Cortex of kidney (tissue), 1 donor: ENCODE data around the gene CARMIL3.
"Not testable (repeated sequence)": the region's sequence is repeated elsewhere in the genome, so short reads cannot be mapped to it uniquely, and the experiment has no call there.

Experiments
- DNase-seq: peaks from one replicate; lab custom pipeline; 2025; lab: John Stamatoyannopoulos, UW

CARMIL3 gene

DNA sequence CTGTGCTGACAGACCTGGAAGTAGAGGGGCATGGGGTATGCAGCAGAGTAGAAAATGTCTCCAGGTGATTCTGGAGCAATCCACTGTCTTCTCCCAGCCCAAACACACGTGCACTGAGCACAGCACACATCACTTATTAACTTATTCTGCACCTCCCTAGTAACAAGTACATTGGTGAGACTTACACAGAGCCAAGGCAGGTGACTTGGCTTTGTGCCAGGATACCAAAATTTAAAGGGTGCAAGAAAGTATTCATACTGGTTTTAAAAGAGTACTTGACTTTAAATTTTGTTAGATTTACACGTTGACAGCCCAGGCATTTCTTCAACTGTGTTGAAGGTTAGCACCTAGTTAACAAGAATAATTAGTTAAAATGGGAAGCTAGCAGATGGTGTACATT is 11.1 kb upstream of the CARMIL3 start:
- DNase-seq, result no peak

DNA sequence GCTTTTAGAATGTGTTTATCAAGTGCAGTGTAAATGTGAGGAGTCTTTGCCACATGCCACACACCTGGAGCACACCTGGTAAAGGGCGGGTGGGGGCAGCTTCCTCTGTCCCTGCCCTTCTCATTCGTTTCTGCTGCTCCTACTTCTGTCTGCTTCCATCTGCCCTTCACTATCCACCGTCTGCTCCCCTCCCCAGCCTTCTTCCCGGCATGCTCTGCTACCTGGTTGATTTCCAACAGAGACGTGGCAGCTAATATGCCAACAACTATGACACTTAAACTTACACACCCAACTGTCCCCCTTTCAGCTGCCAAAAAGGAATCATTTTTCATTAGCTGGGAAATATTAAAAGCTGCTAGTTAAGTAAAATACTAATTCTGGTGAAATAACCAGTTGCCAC is 9.1 kb upstream of the CARMIL3 start:
- no peak for DNase-seq

GRCh38 chr14:24049002-24049401 is 2.8 kb upstream of the CARMIL3 start:
- DNase-seq, result not testable (repeated sequence)

DNA sequence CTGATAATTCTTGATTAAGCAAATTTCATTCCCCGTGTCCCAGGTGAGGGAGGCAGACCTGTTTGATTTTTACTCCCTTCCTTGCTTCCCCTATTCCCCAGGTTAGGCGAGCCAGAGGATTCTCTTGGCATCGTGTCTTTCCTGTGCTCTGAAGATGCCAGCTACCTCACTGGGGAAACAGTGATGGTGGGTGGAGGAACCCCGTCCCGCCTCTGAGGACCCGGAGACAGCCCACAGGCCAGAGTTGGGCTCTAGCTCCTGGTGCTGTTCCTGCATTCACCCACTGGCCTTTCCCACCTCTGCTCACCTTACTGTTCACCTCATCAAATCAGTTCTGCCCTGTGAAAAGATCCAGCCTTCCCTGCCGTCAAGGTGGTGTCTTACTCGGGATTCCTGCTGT is 1.1 kb upstream of the CARMIL3 start:
- not testable (repeated sequence) for DNase-seq

- DNase-seq, result no peak
Measured at GRCh38 chr14:24051176-24051788, 527 bp upstream of the CARMIL3 start.

GRCh38 chr14:24052656-24053547 is 1.1 kb downstream of the CARMIL3 start:
- DNase-seq, result no peak

- DNase-seq, result no peak
Measured at GRCh38 chr14:24053548-24054323, 1.9 kb downstream of the CARMIL3 start.

GRCh38 chr14:24054324-24054641 is 2.5 kb downstream of the CARMIL3 start:
- DNase-seq, result no peak

DNA sequence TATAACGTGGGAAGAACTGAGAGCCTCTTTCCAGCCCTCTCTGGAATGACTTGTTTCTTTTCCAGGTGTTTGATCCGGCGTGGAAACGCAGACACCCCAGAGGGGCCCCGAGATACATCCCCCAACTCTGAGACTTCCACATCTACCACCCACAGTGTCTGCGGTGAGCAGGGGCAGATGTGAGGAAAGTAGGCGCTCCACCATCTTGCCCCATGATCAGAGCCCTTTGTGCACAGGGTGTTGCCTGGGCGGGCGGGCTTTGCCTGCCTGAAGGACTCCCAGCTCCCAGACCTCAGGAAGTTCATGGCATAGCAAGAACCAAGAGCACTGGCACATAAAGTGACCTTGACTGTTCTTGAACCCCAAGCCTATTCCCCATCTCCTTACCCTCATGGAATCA is 2.8 kb downstream of the CARMIL3 start:
- DNase-seq, result no peak

DNA sequence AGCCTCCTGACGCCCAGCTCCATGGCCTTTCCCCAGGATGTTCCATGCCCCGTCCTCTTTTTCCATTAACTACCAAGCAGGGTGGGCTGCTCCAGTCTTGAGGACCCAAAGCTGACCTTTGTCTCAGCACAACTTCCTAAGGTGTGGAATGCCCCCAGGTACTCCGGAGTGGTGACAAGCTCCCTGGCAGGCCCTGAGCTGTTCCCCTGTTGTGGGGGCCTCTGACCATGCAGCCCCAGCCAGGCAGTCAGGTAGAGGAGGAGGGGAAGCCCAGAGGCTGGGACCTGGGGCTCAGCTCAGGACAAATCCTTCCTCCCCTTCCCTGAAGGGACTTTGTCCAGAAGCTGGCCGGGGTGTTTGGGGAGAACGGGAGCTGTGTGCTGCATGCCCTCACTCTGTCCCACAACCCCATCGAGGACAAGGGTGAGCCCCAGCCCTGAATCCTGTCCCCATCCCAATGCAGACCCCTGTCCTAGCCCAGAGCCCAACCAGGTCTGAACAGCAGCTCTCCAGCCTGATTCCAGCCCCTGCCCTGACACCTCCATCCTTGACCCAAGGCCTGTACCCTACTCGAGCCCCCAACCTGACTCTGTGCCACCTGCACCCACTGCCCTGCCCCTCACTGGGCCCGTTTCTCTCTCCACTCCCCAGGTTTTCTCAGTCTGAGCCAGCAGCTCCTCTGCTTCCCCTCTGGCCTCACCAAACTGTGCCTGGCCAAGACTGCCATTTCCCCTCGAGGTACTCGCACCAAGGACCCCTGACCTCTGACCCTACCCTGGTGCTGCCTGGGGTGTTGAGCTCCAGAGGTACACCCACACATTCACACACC is 4.4 kb downstream of the CARMIL3 start:
- DNase-seq, result no peak

DNA sequence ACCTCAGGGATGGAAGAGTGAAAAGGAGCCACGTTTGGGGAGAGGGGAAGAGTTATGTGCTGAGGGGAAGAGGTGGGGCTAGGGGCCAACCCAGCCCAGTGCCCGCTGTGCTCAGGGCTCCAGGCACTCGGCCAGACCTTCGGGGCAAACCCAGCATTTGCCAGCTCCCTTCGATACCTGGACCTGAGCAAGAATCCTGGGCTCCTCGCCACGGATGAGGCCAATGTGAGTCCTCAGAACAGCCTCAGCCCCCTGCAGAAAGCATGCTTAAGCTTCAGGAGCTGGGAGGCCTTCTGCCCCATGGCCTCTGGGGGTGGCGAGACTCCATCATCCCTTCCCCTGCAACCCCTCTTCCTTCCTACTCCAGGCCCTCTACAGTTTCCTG is 5.0 kb downstream of the CARMIL3 start:
- DNase-seq, result no peak

DNA sequence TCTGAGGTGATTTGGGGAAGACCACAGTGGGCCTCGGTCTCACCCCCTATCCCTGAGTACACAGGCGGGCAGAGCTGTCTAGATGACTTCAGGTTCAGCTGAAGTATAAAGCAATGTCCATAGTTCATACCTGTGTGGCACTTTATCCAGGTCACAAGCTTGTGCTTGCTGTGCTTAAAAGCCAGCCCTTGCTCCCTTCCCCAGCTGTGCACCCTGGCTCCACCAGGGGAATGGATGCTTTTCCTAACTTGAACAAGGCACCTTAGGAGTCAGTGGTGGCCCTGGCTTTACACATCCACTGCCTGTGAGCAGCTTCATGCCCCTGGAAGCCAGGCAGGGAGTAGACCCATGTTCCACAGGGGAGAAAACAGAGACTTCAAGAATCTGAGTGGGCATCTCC is 5.5 kb downstream of the CARMIL3 start:
- DNase-seq, result no peak

DNA sequence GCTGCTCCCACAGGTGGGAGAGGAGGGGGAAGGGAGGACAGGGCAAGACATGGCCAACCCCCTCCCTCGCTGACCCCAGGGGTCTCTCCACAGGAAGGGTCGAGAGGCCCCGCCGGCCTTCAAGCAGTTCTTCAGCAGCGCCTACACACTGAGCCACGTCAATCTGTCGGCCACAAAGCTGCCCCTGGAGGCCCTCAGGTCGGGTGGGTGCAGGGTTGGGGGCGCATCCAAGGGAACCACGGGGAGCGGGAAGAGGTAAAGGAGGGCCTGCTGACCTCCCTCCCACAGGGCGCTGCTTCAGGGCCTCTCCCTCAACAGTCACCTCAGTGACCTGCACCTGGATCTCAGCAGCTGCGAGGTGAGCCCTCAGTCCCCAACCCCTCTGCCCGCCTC is 6.1 kb downstream of the CARMIL3 start:
- no peak for DNase-seq

- no peak for DNase-seq
Measured at GRCh38 chr14:24058260-24058950, 6.6 kb downstream of the CARMIL3 start.

GRCh38 chr14:24058951-24059475 is 7.2 kb downstream of the CARMIL3 start:
- DNase-seq, result no peak

DNA sequence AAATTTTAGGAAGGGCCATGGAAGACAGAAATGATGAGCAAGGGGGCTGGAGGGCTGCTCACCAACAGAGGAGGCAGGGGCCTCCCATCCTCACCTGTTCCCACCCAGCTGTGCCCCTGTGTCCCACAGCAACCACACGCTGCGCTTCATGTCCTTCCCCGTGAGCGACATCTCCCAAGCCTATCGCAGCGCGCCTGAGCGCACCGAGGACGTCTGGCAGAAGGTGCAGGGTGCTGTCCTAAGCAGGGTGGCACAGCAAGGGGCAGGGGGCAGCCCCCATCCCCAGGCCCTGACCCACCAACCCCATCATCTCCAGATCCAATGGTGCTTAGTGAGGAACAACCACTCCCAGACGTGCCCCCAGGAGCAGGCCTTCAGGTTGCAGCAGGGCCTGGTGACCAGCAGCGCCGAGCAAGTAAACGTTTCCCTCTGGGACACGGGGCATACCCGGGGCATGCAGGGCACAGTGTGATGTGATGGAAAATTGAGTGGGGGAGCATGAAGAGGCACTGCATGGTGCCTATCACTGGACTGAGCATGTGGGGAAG is 8.1 kb downstream of the CARMIL3 start:
- no peak for DNase-seq

- no peak for DNase-seq
Measured at GRCh38 chr14:24060443-24060842, 8.6 kb downstream of the CARMIL3 start.

DNA sequence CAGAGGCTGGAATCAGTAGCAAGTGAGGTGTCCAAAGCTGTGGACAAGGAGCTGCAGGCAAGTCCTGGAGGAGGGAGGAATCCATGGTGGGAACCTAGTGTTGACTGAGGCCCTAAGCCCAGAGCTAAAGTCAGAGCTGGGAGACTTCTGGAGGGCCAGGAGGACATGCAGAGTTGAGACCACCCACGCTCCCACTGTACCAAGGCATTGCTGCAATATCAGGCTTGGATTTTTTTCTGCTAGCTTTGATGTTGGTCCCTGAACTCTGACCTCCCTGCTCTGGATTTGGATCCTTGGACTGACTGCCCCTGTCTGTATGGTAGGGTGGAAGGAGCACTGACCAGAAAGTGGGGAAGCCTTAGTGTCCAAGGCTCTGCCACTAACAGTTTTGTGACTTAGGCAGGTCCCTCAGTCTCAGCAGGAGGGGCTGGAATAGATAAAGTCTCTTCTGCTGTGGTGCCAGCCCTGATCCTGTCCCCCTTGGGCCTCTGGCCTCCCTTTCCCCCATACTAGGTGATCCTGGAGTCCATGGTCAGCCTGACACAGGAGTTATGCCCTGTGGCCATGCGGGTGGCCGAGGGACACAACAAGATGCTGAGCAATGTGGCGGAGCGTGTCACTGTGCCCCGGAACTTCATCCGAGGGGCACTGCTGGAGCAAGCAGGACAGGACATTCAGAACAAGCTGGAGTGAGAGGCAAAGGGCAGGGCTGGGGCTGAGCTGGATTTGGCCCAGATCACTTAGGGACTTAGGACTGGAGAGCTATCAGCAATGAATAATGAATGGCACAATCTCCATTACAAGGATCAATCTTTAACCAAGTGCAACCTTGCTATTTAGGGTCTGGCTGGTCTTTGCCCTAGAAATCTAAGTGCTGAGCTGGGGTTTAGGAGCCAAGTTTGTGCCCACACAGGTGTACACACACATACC is 9.4 kb downstream of the CARMIL3 start:
- DNase-seq, result no peak

- DNase-seq, result no peak
Measured at GRCh38 chr14:24062216-24062980, 10.6 kb downstream of the CARMIL3 start.
